ENCODE data around the gene FKBP10.

DNA sequence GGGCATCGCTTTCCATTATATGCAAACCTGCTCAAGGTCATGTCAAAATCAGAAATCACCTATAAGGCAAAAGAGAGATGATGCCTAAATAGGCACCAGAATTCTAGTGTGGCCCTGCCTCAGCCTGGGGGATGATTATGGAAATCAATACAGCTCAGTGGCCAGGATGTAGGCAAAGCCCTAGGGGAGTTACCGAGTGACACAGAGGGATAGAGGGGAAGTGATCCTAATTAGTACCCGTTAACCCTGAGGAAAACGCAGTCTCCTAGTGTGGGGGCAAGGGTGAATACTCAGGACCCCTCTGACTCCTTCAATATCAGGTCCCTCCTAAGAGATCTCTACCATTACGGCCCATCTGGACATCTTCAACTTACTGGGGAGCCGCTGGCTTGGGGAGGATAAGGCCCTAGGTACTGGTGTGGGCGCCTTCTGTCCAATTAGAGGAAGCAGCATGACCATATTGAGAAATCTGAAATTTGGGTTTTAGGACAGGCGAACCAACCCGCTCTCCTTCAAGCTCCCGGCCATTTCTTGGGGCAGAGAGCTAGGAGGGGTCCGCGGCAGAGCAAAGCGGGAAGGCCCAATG is 22.5 kb downstream of the FKBP10 start:
- TF ChIP-seq, protein P1, sequence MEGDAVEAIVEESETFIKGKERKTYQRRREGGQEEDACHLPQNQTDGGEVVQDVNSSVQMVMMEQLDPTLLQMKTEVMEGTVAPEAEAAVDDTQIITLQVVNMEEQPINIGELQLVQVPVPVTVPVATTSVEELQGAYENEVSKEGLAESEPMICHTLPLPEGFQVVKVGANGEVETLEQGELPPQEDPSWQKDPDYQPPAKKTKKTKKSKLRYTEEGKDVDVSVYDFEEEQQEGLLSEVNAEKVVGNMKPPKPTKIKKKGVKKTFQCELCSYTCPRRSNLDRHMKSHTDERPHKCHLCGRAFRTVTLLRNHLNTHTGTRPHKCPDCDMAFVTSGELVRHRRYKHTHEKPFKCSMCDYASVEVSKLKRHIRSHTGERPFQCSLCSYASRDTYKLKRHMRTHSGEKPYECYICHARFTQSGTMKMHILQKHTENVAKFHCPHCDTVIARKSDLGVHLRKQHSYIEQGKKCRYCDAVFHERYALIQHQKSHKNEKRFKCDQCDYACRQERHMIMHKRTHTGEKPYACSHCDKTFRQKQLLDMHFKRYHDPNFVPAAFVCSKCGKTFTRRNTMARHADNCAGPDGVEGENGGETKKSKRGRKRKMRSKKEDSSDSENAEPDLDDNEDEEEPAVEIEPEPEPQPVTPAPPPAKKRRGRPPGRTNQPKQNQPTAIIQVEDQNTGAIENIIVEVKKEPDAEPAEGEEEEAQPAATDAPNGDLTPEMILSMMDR (IDR thresholded peaks at IDR 0.05) = no peak
- no peak for TF ChIP-seq POLR2A (IDR thresholded peaks at IDR 0.05)
- TF ChIP-seq POLR2AphosphoS5 (IDR thresholded peaks at IDR 0.05) = no peak

All from breast epithelium (tissue), 3 donors.